NCI-H345 treated with DMSO at 0.1 percent for 48 hours (cell line): ENCODE measurements around the gene WDR18.
"Not testable (repeated sequence)": the region's sequence is repeated elsewhere in the genome, so short reads cannot be mapped to it uniquely, and the experiment has no call there.

ENCODE experiments used
- DNase-seq: peaks from one replicate; lab custom pipeline; 2025; ENCODE audit not compliant: unreplicated experiment; lab: John Stamatoyannopoulos, UW

WDR18 gene

GRCh38 chr19:948842-949496, 35.2 kb upstream of the WDR18 start:
- no peak for DNase-seq

DNA sequence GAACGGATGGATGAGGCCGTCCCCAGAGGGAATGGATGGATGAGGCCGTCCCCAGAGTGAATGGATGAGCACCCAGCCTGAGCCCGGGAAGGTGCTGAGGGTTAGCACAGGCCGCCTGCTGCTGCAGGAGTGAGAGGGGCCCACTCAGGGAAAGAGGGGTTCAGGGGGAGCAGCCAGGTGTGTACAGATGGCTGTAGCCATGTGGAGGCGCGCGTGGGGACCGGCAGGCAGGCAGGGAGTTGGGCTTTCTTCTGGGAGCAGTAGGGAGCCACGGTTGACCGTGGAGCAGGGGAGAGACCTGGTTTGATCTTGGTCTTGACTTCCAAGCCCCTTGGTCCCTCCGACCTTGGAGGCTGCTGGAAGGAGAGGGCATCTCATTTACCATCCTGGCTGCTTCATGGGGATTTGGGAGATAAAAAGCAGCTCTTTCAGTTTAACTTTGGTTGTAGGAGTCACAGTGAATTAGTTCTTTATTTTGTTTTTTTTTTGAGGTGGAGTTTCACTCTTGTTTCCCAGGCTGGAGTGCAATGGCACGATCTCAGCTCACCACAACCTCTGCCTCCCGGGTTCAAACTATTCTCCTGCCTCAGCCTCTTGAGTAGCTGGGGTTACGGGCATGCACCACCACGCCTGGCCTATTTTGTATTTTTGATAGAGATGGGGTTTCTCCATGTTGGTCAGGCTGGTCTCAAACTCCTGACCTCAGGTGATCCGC, 33.6 kb upstream of the WDR18 start:
- DNase-seq = no peak

DNA sequence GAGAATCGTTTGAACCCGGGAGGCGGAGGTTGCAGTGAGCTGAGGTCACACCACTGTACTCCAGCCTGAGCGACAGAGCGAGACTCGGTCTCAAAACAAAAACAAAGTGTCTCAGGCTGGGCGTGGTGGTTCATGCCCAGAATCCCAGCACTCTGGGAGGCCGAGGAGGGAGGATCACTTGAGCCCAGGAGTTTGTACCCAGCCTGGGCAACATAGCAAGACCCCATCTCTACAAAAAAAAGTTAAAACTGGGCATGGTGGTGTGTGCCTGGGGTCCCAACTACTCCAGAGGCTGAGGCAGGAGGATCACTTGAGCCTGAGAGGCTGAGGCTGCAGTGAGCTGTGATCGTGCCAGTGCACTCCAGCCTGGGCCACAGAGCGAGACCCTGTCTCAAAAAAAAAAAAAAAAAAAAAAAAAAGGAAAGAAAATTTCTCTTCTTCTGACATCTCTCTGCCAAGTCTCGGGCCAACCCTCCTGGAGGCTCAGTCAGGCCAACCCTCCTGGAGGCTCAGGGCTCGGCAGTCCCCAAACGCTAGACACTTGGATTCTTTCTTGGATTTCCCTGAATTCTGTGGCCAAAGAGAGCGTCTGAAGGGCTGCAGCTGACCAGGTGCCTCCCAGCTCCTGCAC, 32.0 kb upstream of the WDR18 start:
- DNase-seq = no peak

GRCh38 chr19:952680-953444, 31.3 kb upstream of the WDR18 start:
- DNase-seq = no peak

DNA sequence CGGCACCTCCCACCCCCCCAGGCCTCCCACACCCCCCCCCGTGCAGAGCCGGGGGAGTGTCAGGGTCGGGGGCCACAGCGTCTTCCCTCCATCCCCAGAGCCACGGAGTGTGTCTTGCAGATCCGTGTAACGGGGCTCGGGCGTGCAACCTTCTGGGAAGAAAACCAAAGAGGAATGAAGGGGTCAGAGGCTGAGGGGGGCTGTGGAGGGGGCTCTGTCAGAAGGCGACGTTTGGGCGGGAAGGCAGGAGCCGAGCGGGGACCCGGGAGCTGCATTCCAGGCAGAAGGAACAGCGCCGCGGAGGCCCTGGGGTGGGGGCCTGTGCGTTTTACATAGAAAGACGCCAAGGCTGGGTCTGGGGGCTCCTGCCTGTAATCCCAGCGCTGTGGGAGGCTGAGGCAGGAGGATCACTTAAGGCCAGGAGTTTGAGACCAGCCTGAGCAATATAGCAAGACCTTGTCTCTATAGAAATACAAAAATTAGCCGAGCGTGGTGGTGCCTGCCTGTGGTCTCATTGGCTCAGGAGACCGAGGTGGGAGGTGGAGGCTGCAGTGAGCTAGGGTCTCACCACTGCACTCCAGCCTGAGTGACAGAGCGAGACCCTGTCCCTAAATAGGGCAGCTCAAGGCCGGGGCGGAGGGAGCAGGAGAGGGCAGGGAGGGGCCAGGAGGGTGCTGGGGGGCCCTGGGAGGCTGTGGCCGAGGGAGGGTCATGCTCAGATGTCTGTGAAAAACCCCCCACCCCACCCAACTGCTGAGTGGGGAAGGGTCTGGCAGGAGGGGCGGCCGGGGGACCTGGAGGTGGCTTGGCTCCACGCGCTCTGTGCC, 30.5 kb upstream of the WDR18 start:
- DNase-seq = no peak

DNA sequence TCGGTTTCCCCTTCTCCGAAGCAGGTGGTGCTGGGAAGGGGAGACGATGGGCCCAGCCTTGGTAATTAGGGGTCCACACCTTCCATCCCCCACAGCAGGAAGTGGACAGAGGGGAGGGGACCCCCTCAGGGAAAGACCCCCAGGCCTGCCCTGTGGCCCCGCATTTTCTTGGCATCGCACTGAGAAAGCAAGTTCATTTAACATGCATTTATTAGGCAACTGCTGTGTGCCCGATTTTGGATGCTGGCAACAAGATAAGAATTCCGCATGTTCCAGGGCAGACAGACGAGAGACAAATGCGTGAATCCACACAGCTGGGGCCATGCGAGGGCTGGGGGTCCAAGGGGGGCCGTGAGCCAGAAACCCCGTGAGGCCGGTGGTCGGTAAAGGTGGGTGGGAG, 29.9 kb upstream of the WDR18 start:
- DNase-seq = no peak

DNA sequence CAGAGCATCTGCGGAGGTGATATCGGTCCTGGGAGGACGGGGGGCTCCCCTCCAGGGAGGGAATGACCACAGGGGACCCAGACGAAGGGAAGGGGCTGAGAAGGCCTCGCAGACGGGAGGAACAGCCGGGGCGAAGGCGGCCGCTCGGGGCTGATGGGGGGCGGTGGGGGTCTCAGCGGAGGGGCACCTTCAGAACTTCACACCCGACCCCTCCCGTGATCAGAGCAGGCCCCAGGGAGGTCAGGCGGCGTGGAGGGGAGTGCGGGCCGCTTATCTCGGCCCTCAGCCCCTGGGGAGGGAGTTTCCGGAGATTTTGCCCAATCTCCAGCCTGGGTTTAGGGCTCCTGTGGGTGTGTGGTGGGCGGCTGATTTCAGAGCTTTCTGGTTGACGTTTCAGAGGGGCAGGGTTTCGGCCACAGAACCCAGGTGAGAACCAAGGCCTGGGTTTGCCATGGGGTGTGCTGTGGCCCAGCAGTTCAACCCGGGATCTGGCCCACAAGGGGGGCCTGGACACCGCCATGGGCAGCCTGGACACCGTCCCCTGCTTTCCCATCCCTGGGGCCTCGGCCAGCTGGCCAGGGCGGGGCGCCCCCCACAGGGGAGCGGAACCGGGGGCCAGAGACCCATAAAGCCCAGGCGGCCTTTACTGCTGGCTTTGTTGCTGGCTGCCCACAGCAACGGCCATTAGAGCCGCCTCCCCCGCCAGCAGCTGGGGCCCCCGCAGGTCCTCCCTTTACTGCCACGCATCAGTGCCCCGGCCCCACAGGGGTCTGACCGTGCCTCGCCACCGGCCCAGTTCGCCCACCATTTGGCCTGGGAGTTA, 29.3 kb upstream of the WDR18 start:
- DNase-seq = no peak

- DNase-seq = no peak
These were observed 28.1 kb upstream of the WDR18 start for GRCh38 chr19:955803-956765.

DNA sequence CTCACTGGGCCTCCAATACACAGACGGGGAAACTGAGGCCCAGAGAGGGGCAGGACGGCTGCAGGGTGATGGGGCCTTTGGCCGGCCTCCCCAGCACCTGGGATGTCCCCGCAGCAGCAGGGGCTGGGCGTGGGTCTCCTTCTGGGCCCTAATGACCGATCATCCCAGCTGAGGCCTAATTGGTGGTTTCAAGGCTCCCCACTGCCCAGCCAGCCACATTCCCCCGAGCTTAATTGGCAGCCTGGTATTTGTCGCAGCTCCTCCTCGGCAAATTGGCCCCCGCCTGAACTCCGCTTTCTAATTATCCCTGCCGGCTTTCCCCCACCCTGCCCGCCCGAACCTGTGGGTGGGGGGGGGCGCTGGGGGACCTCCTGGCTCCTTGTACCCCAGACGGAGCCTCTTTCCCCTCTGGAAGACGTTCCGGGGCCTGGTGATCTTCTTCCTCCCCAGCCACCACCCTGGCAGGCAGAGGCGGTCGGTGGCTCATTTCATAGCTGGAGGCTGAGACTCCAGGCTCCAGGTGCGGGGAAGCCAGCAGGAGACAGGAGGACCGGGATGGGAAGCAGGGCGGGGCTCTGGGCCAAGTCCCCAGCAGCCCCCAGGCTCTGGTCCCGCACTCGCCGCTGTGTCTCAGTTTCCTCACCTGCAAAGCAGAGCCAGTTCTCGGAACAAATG, 27.2 kb upstream of the WDR18 start:
- no peak for DNase-seq

- not testable (repeated sequence) for DNase-seq
These were observed 26.6 kb upstream of the WDR18 start for GRCh38 chr19:957578-957977.

GRCh38 chr19:958967-959855, 24.9 kb upstream of the WDR18 start:
- DNase-seq = no peak

DNA sequence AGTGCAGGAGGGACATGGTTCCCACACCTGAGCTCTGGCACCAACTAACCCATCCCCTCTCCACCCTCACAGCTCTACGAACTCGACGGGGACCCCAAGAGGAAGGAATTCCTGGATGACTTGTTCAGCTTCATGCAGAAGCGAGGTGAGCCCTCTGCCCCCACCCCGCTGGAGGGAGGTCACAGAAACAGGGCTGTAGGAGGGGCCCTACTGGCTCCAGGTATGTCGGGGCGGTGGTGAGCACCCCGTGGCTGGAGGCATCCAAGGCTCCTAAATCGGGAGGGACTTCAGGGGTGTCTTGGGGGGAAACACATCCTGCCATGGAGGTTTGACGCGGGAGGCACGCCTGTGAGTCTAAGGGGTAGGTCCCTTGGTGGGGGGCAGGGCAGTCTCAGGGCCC, 24.1 kb upstream of the WDR18 start:
- no peak for DNase-seq

- no peak for DNase-seq
These were observed 23.6 kb upstream of the WDR18 start for GRCh38 chr19:960601-960938.

GRCh38 chr19:961866-962620, 22.1 kb upstream of the WDR18 start:
- no peak for DNase-seq

GRCh38 chr19:962683-963400, 21.3 kb upstream of the WDR18 start:
- DNase-seq = no peak

DNA sequence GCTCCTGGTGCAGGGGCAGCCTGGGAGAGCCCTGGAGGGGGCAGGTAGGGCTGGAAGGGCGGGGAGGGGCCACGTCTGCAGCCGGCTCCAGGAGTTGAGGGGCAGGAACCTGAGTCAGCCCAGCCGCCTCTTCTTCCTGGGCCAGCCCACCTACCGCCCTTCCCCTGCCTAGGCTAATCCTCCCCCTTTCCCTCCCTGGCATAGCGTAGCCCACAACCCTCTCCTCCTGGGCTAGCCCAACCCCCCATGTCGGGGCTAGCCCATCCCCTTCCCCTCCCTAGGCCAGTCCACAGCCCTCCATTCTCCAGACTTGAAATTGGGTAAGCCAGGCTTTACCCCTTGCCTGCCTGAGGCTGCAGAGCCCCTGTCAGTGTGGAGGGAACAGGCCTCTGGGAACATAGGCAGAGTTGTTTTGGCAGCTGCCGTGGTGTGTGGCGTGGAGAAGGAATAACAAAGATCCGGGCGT, 20.6 kb upstream of the WDR18 start:
- no peak for DNase-seq
